Prostate gland (tissue), 2 donors: ENCODE data around the gene CHKA. TPM values are rescaled to one million over a fixed set of nuclear protein-coding genes. Genes with fewer than 3 reads are reported as not detected.

Source experiments
- DNase-seq: peaks from one replicate; pipeline ENCODE4 v3.0.0-alpha.2; 2019; ENCODE audit warnings: low spot score
- H3K27ac ChIP-seq, 2 donors: fragments of 200-600 bp; sonication (generic); 2 replicates each; pipeline ENCODE4 v1.5.1; 2017 to 2019
- H3K27me3 ChIP-seq: fragments of 200-600 bp; sonication (generic); replicated peaks from 2 replicates; pipeline ENCODE4 v1.5.1; 2019; ENCODE audit not compliant: insufficient read depth
- H3K36me3 ChIP-seq, 2 donors: fragments of 200-600 bp; sonication (generic); 1 replicate in 1 of 2; 2 replicates in 1 of 2; pipeline versions ENCODE4 v1.5.1 to v1.8.1; 2017 to 2019
- H3K4me1 ChIP-seq: fragments of 200-600 bp; sonication (generic); replicated peaks from 2 replicates; pipeline ENCODE4 v1.5.1; 2019
- H3K4me3 ChIP-seq, 2 donors: fragments of 200-600 bp; sonication (generic); 2 replicates each; pipeline ENCODE4 v1.5.1; 2017 to 2019
- H3K9me3 ChIP-seq: fragments of 200-600 bp; sonication (generic); 2 replicates; pipeline ENCODE4 v1.5.1; 2017
- CTCF ChIP-seq, 4 experiments: fragments of 200-600 bp in 2 of 4; fragments of 450-650 bp in 2 of 4; sonication (generic) in 2 of 4; IDR thresholded peaks; 1 replicate in 3 of 4; 2 replicates in 1 of 4; pipeline ENCODE4 v1.5.1; 2016 to 2019; ENCODE audit warnings: antibody characterized with exemption in 4 of 4, mild to moderate bottlenecking in 2 of 4, moderate library complexity in 2 of 4
- POLR2A ChIP-seq: fragments of 450-650 bp; IDR thresholded peaks from one replicate; pipeline ENCODE4 v1.6.1; 2016; ENCODE audit warnings: antibody characterized with exemption, mild to moderate bottlenecking
- POLR2AphosphoS5 ChIP-seq: sonication (generic); formaldehyde crosslinking; IDR thresholded peaks from one replicate; pipeline ENCODE4 v1.6.1; 2017; ENCODE audit warnings: antibody characterized with exemption
- WGBS: methylation state at CpG from one replicate; pipeline ENCODE4 v1.1.5; 2018; 5-methylcytosine and 5-hydroxymethylcytosine counted together
- intact Hi-C: fragments of 100-400 bp; cut with DNase I; formaldehyde crosslinking; loops from one replicate; pipeline ENCODE4 v1.14.2; 2022
- total RNA-seq, 2 donors: library from RNA; depleted of rRNA; stranded (reverse); fragments of >200 nt; gene quantifications; one replicate each; pipeline ENCODE4 v1.1.0, GENCODE V29; 2016

The CHKA gene
- total RNA-seq, 2 donors from 2014 or later, result 88.6 to 93.4 TPM

- Histone ChIP-seq H3K9me3 (no peaks in the 10 kb centered on the region), H3K27ac (no peak overlapping the region), H3K27me3 (no peaks in the 10 kb centered on the region), H3K36me3 (no peaks in the 10 kb centered on the region), H3K4me1 (no peaks in the 10 kb centered on the region), H3K4me3 (no peak overlapping the region)
- intact Hi-C loops, result no loop called here
- 83% methylated on average over 26 of the region's 27 CpGs for WGBS
- DNase-seq, result no peak
- TF ChIP-seq POLR2AphosphoS5 (no peak), CTCF (IDR thresholded peaks at IDR 0.05) (no peak), POLR2A (no peak)
These were observed 103.0 kb downstream of the CHKA start for GRCh38 chr11:68017980-68018729.

- intact Hi-C loops, result no loop called here
- Histone ChIP-seq H3K4me3 (no peak overlapping the region), H3K27ac (no peak overlapping the region), H3K27me3 (no peaks in the 10 kb centered on the region), H3K9me3 (no peaks in the 10 kb centered on the region), H3K36me3 (no peaks in the 10 kb centered on the region), H3K4me1 (no peaks in the 10 kb centered on the region)
- WGBS, result 69% methylated on average over 16 of the region's 16 CpGs
- TF ChIP-seq POLR2AphosphoS5, result no peak
- TF ChIP-seq POLR2A, result no peak
- no peak for TF ChIP-seq CTCF (IDR thresholded peaks at IDR 0.05)
- DNase-seq, result no peak
These were observed 104.0 kb downstream of the CHKA start for GRCh38 chr11:68016904-68017817.

GRCh38 chr11:68016161-68016903, 104.9 kb downstream of the CHKA start:
- H3K36me3 ChIP-seq, result no peaks in the 10 kb centered on the region
- 70% methylated on average over 13 of the region's 13 CpGs for WGBS
- H3K27ac ChIP-seq, result no peak overlapping the region
- intact Hi-C loops, result no loop called here
- TF ChIP-seq CTCF (IDR thresholded peaks at IDR 0.05) (no peak), POLR2AphosphoS5 (no peak), POLR2A (no peak)
- H3K27me3 ChIP-seq, result no peaks in the 10 kb centered on the region
- DNase-seq, result no peak
- no peaks in the 10 kb centered on the region for H3K9me3 ChIP-seq
- no peaks in the 10 kb centered on the region for H3K4me1 ChIP-seq
- no peak overlapping the region for H3K4me3 ChIP-seq

GRCh38 chr11:68015467-68015866, 105.7 kb downstream of the CHKA start:
- no peak overlapping the region for H3K27ac ChIP-seq
- 96% methylated on average over 8 of the region's 8 CpGs for WGBS
- intact Hi-C loops, result no loop called here

More at GRCh38 chr11:68015467-68015866, 105.7 kb downstream of the CHKA start:
- DNase-seq, result no peak
- Histone ChIP-seq H3K36me3 (no peaks in the 10 kb centered on the region), H3K4me1 (no peaks in the 10 kb centered on the region), H3K27me3 (no peaks in the 10 kb centered on the region), H3K9me3 (no peaks in the 10 kb centered on the region), H3K4me3 (no peak overlapping the region)
- TF ChIP-seq POLR2AphosphoS5 (no peak), CTCF (IDR thresholded peaks at IDR 0.05) (no peak), POLR2A (no peak)
